ENCODE results near the gene UFC1. TPM values are rescaled to one million over a fixed set of nuclear protein-coding genes. Genes with fewer than 3 reads are reported as not detected.

UFC1 gene
- polyA plus RNA-seq, 1 donor (not counting 4 experiments of a cell fraction or from before 2014, with no cell fraction given) = 86.4 TPM

DNA sequence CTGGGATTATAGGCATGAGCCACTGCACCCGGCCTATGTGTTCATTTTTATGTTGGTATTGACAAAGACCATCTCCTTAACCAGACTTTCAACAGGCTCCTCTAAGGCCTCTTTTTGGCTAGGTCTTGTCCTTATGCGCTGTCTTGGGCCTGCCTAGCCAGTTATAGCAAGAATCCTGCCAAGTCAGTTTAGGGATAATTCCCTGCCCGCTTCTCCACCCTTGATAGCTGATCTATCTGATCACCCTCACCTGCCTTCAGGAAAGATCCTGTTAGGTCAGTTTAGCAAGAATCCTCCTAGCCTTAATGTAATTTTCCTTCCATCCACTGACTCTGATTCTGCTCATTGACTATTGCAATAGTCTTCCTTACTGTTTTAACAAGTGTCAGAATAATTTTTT is 25.9 kb downstream of the UFC1 start:
- Histone ChIP-seq H2AFZ (ENCODE audit: control insufficient read depth, low read length) (no peak overlapping the region), H3K4me1 (ENCODE audit: control insufficient read depth, extremely low read depth, insufficient read depth, low read length) (peaks cover 26% of the 10 kb centered on the region), H3K9me3 (ENCODE audit: control insufficient read depth, low read depth, low read length) (no peaks in the 10 kb centered on the region), H3K79me2 (ENCODE audit: control insufficient read depth, insufficient read depth, low read length) (peaks cover 16% of the 10 kb centered on the region), H3K9ac (ENCODE audit: control insufficient read depth, extremely low read depth, insufficient read depth, low read length) (no peak overlapping the region), H3K4me2 (ENCODE audit: control insufficient read depth, extremely low read depth, insufficient read depth, low read depth, low read length) (no peak overlapping the region), H3K4me3 (ENCODE audit: control insufficient read depth in 2 of 3, extremely low read depth in 1 of 3, insufficient read depth in 2 of 3, low read depth in 1 of 3, low read length in 3 of 3) (no peak overlapping the region), H4K20me1 (ENCODE audit: control insufficient read depth, extremely low read depth, insufficient read depth, low read length) (no peaks in the 10 kb centered on the region), H3K27me3 (ENCODE audit: control insufficient read depth, extremely low read depth, insufficient read depth, low read length) (no peaks in the 10 kb centered on the region), H3K36me3 (ENCODE audit: control insufficient read depth in 2 of 2, extremely low read depth in 1 of 2, insufficient read depth in 2 of 2, low read length in 2 of 2) (peaks cover 2 to 11% of the 10 kb centered on the region in 2 experiments), H3K9me1 (ENCODE audit: control insufficient read depth, extremely low read depth, insufficient read depth, low read length) (no peaks in the 10 kb centered on the region), H3K27ac (ENCODE audit: control insufficient read depth, insufficient read depth, low read length) (no peak overlapping the region)
- FAIRE-seq (no peak), DNase-seq (ENCODE audit: low read depth, low spot score) (no peak)
- dilution Hi-C loops (cut with MboI; ENCODE audit: extremely low pct_ligation_motif_present, low sequenced_read_pairs) = no loop called here
- TF ChIP-seq EZH2 (IDR thresholded peaks at IDR 0.05; ENCODE audit: low read length) = no peak
- no peak for TF ChIP-seq CTCF (optimal IDR thresholded peaks at IDR 0.05 in 1 of 3, IDR thresholded peaks at IDR 0.05 in 1 of 3, conservative IDR thresholded peaks at IDR 0.05 in 1 of 3; ENCODE audit: extremely low read depth in 1 of 3, insufficient read depth in 2 of 3, low read length in 3 of 3)

DNA sequence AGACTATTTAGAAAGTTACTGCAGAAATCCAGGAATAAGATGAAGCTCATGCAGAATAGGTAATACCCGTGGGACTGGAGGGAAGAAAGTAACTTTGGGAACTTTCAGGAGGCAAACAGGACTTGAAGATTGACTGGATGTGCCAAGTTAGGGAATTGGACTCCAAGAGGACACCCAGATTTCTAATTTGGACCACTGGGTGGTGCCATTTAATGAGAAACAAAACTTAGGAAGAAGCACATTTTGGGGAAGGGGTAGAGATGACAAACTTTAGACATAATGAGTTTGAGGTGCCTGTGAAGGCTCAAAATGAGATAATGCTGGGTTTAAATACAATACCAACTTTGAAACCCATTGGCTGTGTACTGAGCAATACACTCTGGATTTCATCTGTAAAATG is 26.9 kb downstream of the UFC1 start:
- Histone ChIP-seq H2AFZ (ENCODE audit: control insufficient read depth, low read length) (no peak overlapping the region), H3K9me3 (ENCODE audit: control insufficient read depth, low read depth, low read length) (no peaks in the 10 kb centered on the region), H3K9ac (ENCODE audit: control insufficient read depth, extremely low read depth, insufficient read depth, low read length) (no peak overlapping the region), H3K4me2 (ENCODE audit: control insufficient read depth, extremely low read depth, insufficient read depth, low read depth, low read length) (no peak overlapping the region), H3K9me1 (ENCODE audit: control insufficient read depth, extremely low read depth, insufficient read depth, low read length) (no peaks in the 10 kb centered on the region), H3K4me3 (ENCODE audit: control insufficient read depth in 2 of 3, extremely low read depth in 1 of 3, insufficient read depth in 2 of 3, low read depth in 1 of 3, low read length in 3 of 3) (no peak overlapping the region), H3K27me3 (ENCODE audit: control insufficient read depth, extremely low read depth, insufficient read depth, low read length) (no peaks in the 10 kb centered on the region), H3K79me2 (ENCODE audit: control insufficient read depth, insufficient read depth, low read length) (peaks cover 16% of the 10 kb centered on the region), H3K4me1 (ENCODE audit: control insufficient read depth, extremely low read depth, insufficient read depth, low read length) (peaks cover 26% of the 10 kb centered on the region), H4K20me1 (ENCODE audit: control insufficient read depth, extremely low read depth, insufficient read depth, low read length) (no peaks in the 10 kb centered on the region), H3K36me3 (ENCODE audit: control insufficient read depth in 2 of 2, extremely low read depth in 1 of 2, insufficient read depth in 2 of 2, low read length in 2 of 2) (peaks cover 0 to 5% of the 10 kb centered on the region in 2 experiments), H3K27ac (ENCODE audit: control insufficient read depth, insufficient read depth, low read length) (no peak overlapping the region)
- DNase-seq (ENCODE audit: low read depth, low spot score) (no peak), FAIRE-seq (no peak)
- dilution Hi-C loops (cut with MboI; ENCODE audit: extremely low pct_ligation_motif_present, low sequenced_read_pairs) = no loop called here
- no peak for TF ChIP-seq EZH2 (IDR thresholded peaks at IDR 0.05; ENCODE audit: low read length)
- peak; percentile 19 to 42 (median 35) for TF ChIP-seq CTCF (optimal IDR thresholded peaks at IDR 0.05 in 1 of 3, IDR thresholded peaks at IDR 0.05 in 1 of 3, conservative IDR thresholded peaks at IDR 0.05 in 1 of 3; ENCODE audit: extremely low read depth in 1 of 3, insufficient read depth in 2 of 3, low read length in 3 of 3)

Data from keratinocyte (primary cell).